Panc1 (cell line): ENCODE measurements around the gene NSDHL.

ENCODE experiments used
- CTCF ChIP-seq: fragments of 450-650 bp; IDR thresholded peaks from 2 replicates; pipeline ENCODE4 v1.5.1; 2017; ENCODE audit warnings: mild to moderate bottlenecking
- POLR2AphosphoS5 ChIP-seq: IDR thresholded peaks from 2 replicates; pipeline ENCODE4 v1.6.1; 2012; ENCODE audit warnings: mild to moderate bottlenecking, low read depth, low read length, moderate library complexity
- REST ChIP-seq, 2 experiments: IDR thresholded peaks; 2 replicates each; pipeline ENCODE4 v1.6.1; 2011 to 2012; ENCODE audit warnings: low read depth in 2 of 2, control low read depth in 1 of 2, low read length in 1 of 2, mild to moderate bottlenecking in 1 of 2, moderate library complexity in 1 of 2; ENCODE audit not compliant: insufficient read depth in 1 of 2
- SIN3A ChIP-seq: IDR thresholded peaks from 2 replicates; pipeline ENCODE4 v1.6.1; 2012; ENCODE audit warnings: low read depth, mild to moderate bottlenecking, low read length, moderate library complexity, borderline replicate concordance; ENCODE audit not compliant: insufficient read depth

GRCh38 chrX:152842772-152843338 lies 12.0 kb downstream of the NSDHL start:
- TF ChIP-seq CTCF, result no peak
- no peak for TF ChIP-seq SIN3A
- no peak for TF ChIP-seq POLR2AphosphoS5
- no peak for TF ChIP-seq REST (IDR thresholded peaks at IDR 0.05; ENCODE audit: insufficient read depth in 1 of 2, low read depth in 2 of 2, low read length in 1 of 2)
